ENCODE measurements around the gene CPA4.

DNA sequence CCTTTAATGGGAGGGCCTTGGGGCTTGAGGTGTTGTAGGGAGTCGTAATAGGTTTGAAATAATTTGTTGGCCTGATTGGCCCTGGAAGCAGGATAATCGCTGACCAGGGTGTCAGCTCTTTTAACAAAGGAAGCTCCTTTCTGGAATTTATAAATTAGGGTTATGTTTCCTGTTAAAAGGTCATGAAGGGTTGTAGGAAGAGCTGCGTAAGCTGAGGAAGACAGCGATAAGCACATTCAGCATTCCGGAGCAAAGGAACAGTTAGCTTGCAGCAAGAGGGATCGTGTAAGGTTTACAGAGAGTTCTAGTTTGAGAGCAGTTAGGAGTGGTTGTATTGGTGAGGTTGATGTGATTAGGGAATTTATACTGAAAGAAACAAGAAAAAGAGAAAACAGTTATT, 21.3 kb downstream of the CPA4 start:
- TF ChIP-seq, protein P1, sequence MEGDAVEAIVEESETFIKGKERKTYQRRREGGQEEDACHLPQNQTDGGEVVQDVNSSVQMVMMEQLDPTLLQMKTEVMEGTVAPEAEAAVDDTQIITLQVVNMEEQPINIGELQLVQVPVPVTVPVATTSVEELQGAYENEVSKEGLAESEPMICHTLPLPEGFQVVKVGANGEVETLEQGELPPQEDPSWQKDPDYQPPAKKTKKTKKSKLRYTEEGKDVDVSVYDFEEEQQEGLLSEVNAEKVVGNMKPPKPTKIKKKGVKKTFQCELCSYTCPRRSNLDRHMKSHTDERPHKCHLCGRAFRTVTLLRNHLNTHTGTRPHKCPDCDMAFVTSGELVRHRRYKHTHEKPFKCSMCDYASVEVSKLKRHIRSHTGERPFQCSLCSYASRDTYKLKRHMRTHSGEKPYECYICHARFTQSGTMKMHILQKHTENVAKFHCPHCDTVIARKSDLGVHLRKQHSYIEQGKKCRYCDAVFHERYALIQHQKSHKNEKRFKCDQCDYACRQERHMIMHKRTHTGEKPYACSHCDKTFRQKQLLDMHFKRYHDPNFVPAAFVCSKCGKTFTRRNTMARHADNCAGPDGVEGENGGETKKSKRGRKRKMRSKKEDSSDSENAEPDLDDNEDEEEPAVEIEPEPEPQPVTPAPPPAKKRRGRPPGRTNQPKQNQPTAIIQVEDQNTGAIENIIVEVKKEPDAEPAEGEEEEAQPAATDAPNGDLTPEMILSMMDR (IDR thresholded peaks at IDR 0.05), result no peak
- no peak for TF ChIP-seq POLR2AphosphoS5 (IDR thresholded peaks at IDR 0.05)
